GM06990 (cell line): ENCODE measurements around the gene VGLL3.

ENCODE experiments used
- DNase-seq: peaks from one replicate; pipeline ENCODE4 v3.0.0-alpha.2; 2011; ENCODE audit not compliant: insufficient read length; ENCODE audit errors: extremely low read depth
- H3K27me3 ChIP-seq: replicated peaks from 2 replicates; pipeline ENCODE4 v1.6.0; 2011; ENCODE audit warnings: low read length; ENCODE audit not compliant: control insufficient read depth, insufficient read depth
- H3K36me3 ChIP-seq: 2 replicates; pipeline ENCODE4 v1.5.1; 2011; ENCODE audit warnings: low read length; ENCODE audit not compliant: control insufficient read depth, insufficient read depth
- H3K4me3 ChIP-seq: replicated peaks from 2 replicates; pipeline ENCODE4 v1.5.1; 2011; ENCODE audit warnings: low read depth, mild to moderate bottlenecking, control low read depth, low read length
- CTCF ChIP-seq: IDR thresholded peaks from 2 replicates; pipeline ENCODE4 v1.5.1; 2011; ENCODE audit warnings: low read length, control low read depth, mild to moderate bottlenecking, inconsistent platforms; ENCODE audit not compliant: insufficient read depth, poor library complexity, severe bottlenecking

The VGLL3 gene

GRCh38 chr3:86921971-86922680 is 68.8 kb downstream of the VGLL3 start:
- Histone ChIP-seq H3K27me3 (no peaks in the 10 kb centered on the region), H3K4me3 (no peak overlapping the region), H3K36me3 (no peaks in the 10 kb centered on the region)
- no peak for DNase-seq
- TF ChIP-seq CTCF: no peak

- Histone ChIP-seq H3K27me3 (no peaks in the 10 kb centered on the region), H3K36me3 (no peaks in the 10 kb centered on the region), H3K4me3 (no peak overlapping the region)
- TF ChIP-seq CTCF: no peak
- no peak for DNase-seq
Measured at GRCh38 chr3:86914670-86915069, 76.3 kb downstream of the VGLL3 start.

- no peaks in the 10 kb centered on the region for H3K36me3 ChIP-seq
- no peak for TF ChIP-seq CTCF
- no peaks in the 10 kb centered on the region for H3K27me3 ChIP-seq
Measured at GRCh38 chr3:86913160-86913559, 77.8 kb downstream of the VGLL3 start.

GRCh38 chr3:86895202-86895601 is 95.7 kb downstream of the VGLL3 start:
- H3K27me3 ChIP-seq: no peaks in the 10 kb centered on the region
- no peaks in the 10 kb centered on the region for H3K36me3 ChIP-seq
- no peak for TF ChIP-seq CTCF
- no peak for DNase-seq
- no peak overlapping the region for H3K4me3 ChIP-seq

More at GRCh38 chr3:86913160-86913559, 77.8 kb downstream of the VGLL3 start:
- no peak overlapping the region for H3K4me3 ChIP-seq
- DNase-seq: no peak

- no peak for TF ChIP-seq CTCF
- H3K36me3 ChIP-seq: no peaks in the 10 kb centered on the region
- DNase-seq: no peak
- no peaks in the 10 kb centered on the region for H3K27me3 ChIP-seq
- H3K4me3 ChIP-seq: no peak overlapping the region
Measured at GRCh38 chr3:86890741-86891396, 100.1 kb downstream of the VGLL3 start.
